ENCODE results near the gene PRKCG.
"Not testable (repeated sequence)": the region's sequence is repeated elsewhere in the genome, so short reads cannot be mapped to it uniquely, and the experiment has no call there.

Gene PRKCG

DNA sequence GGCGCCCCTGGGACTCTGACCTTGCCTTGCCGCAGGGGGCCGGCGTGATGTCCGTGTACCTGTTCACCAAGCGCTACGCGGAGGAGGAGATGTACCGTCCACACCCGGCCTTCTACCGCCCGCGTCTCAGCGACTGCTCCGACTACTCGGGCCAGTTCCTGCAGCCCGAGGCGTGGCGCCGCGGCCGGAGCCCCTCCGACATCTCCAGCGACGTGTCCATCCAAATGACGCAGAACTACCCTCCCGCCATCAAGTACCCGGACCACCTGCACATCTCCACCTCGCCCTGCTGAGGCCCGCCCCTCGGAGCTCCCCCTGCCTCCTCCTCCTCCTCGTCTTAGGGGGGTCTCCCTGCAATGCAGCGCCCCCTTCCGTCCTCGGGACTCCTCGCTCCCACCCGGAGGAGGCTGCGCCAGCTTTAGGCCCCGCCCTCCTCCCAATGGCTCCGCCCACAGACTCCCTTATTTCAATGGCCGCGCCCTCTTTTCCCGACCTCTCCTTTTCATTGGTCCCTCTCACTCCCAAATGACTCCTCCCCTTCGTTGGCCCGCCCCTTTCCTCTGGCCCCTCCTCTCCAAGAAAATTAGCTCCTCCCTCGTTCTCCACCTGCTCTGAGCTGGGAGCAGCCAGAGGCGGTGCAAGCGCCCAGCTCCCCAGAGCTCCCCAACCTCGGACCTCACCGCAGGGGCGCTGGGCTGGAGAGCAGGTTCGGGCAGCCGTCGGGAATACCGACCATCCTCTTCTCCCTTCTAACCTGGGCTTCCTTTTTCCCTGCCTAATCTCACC lies 60.2 kb downstream of the PRKCG start:
- DNase-seq (ENCODE audit: low read depth, low spot score): no peak

- no peak for DNase-seq (ENCODE audit: low read depth, low spot score)
Measured at GRCh38 chr19:53944416-53944815, 62.4 kb downstream of the PRKCG start.

- no peak for DNase-seq (ENCODE audit: low read depth, low spot score)
Measured at GRCh38 chr19:53944933-53945332, 62.9 kb downstream of the PRKCG start.

DNA sequence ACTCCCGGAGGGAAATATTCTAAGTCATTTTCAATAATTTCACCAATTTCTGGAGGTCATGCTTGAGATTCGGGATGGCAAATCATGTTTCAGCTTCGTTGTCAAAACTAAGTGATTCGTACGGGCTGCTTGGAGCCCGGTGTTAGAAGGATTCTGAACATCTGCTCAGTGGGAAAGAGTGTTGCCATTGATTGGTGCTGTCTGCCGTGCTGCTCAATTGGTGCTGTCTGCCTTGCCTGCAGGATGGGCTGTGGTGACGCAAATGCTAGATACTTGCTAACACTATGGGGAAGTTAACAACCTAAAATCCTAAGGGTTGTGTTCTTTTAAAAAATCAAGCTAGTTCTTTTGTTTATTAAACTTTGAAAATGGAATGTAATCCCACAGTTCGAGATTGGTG lies 63.4 kb downstream of the PRKCG start:
- DNase-seq (ENCODE audit: low read depth, low spot score): no peak

GRCh38 chr19:53945998-53946397 lies 64.0 kb downstream of the PRKCG start:
- DNase-seq (ENCODE audit: low read depth, low spot score): no peak

GRCh38 chr19:53947624-53948023 lies 65.6 kb downstream of the PRKCG start:
- DNase-seq (ENCODE audit: low read depth, low spot score): no peak

DNA sequence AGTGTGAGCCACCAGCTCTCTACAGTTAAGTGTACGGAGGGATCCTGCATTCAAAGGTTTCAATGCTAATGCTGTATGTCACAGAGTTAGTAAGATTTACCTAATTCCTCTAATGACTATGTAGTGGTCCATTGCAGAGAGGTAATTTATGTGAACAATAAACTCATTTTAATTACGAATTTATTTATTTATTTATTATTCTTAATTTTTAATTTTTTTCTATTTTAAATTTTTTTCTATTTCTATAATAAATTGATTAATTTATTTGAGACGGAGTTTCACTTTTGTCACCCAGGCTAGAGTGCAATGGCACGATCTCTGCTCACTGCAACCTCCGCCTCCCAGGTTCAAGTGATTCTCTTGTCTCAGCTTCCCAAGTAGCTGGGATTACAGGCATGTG lies 66.6 kb downstream of the PRKCG start:
- not testable (repeated sequence) for DNase-seq (ENCODE audit: low read depth, low spot score)

DNA sequence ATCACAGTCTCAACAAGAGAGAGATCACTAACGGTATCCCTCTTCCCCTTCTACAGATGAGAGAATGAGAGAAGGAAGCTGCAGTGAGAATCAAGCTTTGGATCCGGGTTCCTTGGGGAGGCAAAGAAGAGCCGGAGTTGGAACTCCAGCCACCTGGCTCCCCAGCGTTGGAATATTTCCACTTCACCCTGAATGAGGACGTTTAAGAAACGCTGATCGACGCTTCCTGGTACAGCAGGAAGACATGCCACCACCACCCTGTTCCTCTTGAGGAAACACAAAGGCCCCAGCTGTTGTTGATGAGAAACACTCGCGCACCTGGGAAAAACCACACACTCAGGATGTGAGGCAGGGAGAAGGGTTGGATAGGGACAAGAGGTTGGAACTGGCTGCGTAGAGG lies 69.4 kb downstream of the PRKCG start:
- no peak for DNase-seq (ENCODE audit: low read depth, low spot score)

DNA sequence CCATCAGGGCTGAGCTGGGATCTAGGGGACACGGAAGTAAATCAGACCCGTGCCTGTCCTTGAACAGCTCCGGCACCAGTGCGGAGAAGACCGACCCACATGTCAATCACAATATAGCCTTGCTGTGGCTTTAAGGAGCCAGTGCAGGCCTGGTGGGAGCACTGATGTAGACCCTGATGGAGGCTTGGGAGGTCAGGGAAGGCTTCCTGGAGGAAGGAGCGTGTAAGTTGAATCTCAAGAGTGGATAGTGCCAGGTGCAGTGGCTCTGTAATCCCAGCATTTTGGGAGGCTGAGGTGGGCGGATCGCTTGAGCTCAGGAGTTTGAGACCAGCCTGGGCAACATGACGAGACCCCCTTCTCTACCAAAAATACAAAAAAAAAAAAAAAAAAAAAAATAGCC lies 70.0 kb downstream of the PRKCG start:
- no peak for DNase-seq (ENCODE audit: low read depth, low spot score)

- DNase-seq (ENCODE audit: low read depth, low spot score): no peak
Measured at GRCh38 chr19:53953383-53953782, 71.4 kb downstream of the PRKCG start.

All from activated naive CD8-positive, alpha-beta T cell treated with anti-CD3 and anti-CD28 coated beads, Interleukin-2, amount 50 U/mL, for 16 hours (primary cell).